GM21381 (cell line): ENCODE measurements around the gene NR3C2.
"Not testable (repeated sequence)": the region's sequence is repeated elsewhere in the genome, so short reads cannot be mapped to it uniquely, and the experiment has no call there.

Experiments used
- ATAC-seq: cut with Tn5 transposase; IDR thresholded peaks from one replicate; pipeline ENCODE4 v1.9.1; 2021; ENCODE audit warnings: mild to moderate bottlenecking, moderate library complexity; ENCODE audit not compliant: unreplicated experiment

NR3C2 gene

DNA sequence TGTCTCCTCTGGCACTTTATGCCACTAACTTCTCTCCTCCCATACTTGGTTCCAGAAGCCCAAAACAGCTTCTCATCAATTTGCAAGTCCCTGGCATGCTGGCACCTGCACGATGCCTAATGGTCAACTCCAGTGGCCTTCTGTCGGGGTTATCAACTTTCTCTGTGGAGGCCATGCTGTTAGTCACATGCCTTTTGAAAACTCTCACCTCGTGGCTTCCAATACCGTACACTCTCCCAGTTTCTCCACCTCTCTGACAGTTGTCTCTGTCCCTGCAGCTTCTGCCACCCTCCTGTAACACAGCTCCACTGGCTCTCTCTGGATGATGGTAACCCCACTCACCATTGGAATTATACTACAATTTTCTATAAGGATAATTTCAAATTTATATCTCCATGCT, 324.0 kb downstream of the NR3C2 start:
- no peak for ATAC-seq

DNA sequence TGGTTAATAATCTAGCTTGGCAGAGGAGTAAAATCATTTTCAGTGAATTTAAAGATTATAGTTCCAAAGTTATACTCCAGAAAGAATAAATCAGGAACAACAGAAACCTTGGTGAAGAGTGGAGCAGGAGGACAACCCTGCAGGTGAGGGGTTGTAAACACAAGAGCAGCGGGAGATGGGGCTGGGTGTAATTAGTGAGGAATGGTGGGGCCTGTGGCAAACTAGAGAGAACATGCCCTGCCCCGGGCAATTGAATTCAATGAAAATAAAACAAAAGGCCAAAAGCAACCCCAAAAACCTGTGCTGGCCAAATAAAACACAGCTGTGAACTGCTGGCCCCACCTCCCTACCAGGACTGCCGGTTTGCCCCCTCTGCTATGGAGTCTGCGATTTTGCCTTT, 325.2 kb downstream of the NR3C2 start:
- ATAC-seq = no peak

DNA sequence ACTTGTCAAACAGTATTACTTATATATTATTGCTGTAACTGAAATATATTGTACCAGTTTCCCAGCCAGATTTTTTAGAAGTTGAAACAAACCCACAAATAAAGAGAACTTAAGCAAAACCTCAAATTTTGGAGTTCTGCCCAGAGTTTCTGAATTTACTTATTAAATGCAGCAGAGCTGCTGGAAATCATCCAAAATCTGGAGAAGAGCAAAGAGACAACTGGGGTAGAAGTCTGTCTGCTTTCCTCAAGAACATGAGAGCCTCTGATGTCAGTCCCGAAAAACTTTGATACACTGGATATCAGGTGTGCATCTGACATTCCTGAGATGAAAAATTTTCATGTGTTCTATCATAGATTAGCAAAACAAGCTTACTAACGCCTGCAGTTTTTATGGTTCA, 325.9 kb downstream of the NR3C2 start:
- no peak for ATAC-seq

DNA sequence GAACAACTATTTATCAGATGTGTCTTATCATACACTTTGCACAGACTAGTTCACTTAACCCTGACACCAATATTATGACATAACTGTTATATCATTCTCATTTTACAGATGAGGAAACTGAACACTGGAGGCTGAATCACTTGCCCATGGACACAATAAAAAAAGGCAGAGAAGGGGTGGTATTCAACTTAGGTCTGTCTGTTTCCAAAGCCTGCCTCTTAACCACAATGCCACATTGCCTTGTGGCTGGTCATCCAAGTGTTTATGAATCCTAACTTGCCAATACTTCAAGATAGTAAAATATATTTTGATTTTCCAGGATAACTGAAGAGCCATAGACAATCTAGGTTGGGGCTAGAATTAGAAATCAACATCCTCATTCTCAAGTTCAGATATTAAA, 327.8 kb downstream of the NR3C2 start:
- no peak for ATAC-seq

DNA sequence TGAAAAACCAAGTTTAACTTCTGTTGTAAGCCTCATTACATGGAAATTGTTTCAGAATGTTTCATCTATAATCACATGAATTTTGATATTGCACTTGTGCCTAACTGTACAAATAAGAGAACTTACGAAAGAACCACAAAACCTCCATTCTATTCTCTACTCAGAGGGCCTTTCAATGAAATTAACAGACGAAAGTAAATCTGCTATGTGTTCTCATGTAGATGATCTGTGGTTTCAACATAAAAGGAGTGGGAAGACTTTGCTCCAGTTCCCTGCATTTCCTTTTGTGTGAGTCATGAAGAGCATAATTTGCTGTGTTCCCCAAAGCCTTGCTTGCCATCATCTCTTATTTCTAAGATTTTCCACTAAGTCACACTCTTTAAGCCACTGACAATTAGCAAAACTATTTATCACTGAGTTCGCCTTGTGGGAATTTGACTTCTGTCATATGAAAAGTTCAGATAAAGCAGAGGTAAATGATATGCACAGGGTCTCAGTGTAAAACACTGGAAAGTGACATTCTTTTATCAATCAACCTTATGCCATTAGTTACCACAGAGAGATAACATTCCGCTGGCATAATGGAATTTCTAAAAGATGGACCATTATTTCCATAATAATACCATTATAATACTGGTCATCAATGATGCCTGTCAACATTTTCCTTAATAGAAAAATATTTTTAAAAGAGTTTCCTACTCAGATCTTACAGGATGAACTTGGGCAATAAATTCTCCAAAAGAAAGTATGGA, 329.8 kb downstream of the NR3C2 start:
- ATAC-seq = no peak

DNA sequence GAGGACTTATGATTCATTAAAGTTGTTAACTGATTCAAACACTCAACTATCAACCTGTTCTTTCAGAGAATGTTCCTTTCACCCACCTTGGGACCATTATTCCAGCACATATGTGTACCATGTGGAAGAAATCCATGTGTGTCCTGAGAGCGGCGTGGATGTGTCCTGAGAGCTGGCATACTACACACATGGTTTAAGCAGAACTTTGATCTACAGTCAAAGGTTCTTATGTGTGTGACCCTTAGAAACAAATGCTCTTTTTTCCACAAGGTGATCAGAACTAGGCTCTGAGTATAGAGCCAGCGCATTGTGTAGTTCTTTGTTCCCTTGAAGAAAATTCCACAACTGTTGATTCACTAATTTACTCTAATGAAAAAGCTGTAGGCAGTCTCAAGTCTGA, 332.0 kb downstream of the NR3C2 start:
- ATAC-seq = no peak

DNA sequence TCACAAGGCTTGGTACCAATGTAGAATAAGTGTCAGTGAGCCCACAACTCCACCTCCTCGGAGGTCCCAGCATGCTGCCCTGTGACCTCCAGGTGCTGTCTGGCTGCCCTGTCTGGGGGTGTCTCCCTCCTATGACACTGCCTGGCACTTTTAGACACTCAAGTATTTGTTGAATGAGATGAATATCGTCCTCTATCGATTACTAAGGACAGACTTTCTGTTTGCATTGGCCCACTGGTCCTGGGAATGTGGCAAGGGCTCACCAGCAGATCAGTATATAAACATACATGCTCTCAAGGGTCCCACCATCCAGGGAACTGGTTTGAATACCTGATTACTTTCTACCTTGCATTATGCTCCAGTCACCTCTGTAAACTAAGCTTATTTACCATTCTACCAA, 333.0 kb downstream of the NR3C2 start:
- ATAC-seq = no peak

DNA sequence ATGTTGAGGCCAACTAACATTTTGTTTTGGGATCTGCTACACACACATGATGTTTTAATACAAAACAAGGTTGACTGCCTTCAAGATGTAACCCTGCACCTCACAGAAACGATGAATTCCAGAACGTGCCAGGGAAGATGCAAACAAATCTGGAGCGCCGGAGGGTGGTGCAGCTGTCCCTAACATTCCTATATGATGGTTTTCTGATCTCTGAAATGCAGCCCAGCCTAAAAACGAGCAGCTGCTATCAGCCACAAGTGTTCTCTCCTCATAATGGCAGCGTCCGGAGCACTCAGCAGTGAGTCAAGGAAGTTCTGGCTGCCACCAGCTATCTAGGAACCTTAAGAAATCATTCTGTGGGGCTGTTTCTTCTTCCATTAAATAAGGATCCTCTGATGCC, 333.4 kb downstream of the NR3C2 start:
- ATAC-seq = no peak

DNA sequence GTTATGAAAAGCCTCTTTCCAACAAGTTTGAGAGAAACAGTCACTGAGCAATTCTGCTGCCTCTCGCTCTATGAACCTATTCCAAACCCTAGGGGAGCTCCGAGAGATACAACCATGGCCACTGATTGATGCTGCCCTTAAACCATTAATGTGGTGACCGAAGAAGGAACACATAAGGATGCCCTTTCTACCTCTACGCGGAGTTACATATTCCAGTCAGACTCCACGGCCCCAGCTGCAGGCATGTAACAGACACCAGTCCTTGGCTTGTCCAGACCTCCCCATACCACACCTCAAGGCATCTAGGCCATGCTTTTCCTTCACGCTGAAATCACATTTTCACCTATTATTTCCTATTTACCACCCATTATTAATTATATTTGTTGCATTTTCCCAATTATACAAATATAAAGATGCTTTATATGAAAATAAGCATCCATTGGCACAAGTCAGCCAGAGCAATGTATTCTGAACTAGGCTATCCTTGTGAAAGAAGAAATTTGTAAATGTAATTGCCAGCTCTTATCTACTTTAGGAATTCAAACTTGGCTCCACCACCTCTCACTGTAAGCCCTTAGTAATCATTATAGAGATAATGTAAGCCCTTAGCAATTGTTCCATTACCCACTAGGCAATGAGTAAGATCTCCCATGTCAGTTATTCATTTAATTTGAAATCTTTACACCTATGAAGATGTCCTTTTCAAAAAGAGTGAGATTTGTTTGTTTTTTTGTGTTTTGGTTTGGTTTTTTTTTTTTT, 338.4 kb downstream of the NR3C2 start:
- ATAC-seq = no peak

DNA sequence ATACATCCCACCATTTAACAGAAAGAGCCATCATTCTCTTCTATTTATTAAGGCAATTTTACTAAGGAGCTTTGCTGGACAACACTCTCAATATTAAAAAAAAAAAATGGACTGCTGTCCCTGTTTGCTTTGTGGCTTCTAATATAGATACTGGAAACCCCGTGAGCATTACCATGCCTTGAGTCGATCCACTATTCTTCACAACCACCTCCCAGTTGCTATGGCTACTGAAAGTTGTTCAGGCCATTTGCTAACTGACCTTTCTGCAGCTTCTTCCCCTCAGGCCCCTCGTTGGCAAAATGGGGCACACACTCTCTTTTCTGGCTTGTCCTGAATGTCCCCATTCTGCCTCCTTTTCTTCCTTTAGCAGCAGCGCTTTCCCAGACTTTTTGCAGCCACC, 340.4 kb downstream of the NR3C2 start:
- no peak for ATAC-seq

DNA sequence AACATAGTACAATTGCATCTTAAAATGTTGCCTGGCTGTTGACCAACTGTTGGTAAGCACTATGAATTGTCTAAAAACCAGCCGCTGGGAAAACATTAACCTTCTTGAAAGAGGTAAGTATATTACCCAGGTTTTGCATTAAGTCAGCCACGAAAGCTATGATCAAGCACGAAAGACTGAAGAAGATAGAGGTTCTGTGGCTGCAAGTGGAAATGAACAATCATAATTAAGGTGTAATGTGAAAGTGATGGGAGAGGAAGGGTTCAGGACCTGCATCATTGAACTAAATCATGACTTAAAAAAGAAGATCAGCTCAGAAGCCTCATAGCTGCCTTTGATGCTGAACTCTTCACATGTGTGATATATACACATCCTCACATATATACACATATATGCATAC, 341.0 kb downstream of the NR3C2 start:
- no peak for ATAC-seq

DNA sequence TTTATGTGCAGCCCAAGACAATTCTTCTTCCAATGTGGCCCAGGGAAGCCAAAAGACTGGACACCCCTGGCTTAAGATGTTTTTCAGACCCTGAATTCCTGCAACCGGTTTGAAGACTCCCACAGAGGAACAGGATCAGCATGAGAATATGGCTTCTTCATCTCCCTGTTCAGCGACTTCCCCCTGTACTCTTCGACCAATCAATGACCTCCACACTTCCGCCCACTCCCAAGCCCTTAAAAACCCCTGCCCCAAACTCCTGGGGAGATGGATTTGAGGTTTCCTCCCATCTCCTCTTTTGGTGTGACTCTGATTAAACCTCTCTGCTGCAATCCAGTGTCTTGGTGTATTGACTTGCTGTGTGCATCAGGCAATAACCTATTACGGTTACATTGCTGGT, 344.4 kb downstream of the NR3C2 start:
- no peak for ATAC-seq

DNA sequence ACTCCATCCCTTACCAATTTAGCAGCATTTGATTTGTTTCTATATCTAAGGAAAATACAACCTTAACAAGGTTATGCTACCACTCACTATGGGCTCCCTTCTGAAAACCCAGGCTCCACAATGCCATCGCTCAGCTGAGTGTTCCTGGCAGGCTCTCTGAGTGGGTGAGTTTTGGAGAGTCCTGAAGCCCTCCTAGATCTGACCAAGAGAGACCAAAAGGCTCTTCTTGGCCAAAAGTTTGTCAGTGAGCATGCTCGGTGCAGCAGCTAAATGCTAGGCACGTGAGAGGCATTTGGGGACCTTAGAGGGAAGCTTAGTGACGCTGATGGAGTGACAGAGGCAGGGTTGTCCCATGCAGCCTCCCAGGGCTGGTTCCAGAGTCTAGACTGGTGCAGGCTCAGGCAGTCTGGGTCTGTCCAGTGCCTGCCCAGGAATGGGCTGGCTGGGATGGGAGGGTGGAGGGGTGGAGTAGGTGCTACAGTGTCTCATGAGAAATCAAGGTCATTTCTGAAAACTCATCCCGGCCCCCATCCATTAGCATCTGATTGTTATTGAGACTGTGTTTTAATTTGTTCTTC, 346.8 kb downstream of the NR3C2 start:
- no peak for ATAC-seq

DNA sequence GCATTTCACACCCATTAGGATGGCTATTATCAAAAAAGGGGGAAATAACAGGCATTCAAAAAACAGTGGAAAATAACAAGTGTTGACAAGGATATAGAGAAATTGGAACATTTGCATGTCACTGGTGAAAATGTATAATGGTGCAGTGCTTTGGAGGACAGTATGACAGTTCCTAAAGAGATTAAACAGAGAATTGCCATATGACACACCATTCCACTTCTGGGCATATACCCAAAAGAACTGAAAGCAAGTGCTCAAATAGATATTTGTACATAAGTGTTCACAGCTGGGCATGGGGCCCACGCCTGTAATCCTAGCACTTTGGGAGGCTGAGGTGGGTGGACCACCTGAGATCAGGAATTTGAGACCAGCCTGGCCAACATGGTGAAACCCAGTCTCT, 348.1 kb downstream of the NR3C2 start:
- ATAC-seq = no peak

DNA sequence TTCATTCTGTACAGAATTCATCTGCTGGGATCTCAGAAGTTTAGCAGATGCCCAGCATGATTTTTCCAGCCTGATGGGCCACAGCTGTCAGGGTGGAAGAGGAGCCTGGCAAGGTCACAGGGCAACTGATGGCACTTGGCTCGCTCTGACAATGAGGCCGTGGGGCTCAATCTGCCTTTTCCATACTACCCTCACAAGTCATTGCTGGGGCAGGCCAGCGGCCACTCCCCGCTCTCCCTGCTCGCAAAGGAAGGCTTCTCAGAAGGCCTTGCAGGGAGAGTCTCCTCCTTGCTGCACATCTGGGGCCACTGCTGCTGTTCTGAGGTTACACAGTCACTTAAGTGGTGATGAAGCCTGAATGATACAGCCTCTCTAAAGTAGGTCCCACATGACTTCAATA, 349.1 kb downstream of the NR3C2 start:
- no peak for ATAC-seq

DNA sequence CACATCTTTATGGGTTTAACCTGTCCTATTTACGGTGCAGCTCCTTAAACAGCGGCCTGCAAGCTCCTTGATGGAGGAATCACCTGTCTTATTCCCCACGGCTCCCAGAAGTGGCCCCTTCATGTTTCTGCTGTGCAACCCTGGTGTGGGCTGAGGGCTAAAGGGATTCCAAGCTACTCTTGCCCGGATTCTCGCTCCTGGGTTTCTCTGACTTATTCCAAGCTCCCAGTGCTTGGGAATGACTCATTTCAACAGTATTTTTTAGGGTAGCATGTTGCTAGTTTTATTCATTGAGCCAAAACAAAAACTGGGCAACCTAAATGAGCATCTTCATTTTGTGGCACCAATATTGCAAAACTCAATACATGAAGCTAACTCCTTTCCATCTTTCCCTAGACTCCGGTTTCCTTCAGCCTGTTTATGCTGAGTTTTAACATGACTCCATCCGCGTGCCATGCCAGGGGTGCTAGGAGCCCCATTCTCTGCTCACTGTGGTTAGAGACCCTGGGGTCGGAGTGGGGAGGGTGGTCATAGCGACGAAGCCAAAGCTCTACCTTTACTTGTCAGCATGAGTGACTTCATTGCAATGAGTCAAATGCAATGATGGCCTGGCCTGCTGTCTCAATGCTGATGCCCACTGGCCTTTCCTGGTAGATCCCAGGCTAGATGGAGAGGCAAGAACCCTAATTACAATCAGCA, 349.7 kb downstream of the NR3C2 start:
- no peak for ATAC-seq

DNA sequence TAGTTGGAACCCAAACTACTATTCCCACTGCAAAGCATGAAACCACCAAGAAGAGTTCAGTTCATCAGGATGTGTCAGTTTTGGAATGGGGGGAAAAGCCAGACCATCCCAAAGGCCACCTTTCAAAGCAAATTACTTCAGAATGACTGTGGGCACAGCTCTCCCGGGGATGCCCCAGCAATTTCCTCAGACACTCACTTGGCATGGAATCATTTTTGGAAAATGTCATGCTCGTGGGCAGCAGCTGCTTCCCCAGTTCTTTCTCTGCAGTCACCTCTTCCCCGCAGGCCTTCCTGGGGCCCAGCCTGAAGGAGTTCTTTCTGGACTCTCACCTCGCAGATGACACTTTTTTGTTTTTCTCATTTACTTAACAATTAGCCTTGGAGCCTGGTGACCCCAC, 350.3 kb downstream of the NR3C2 start:
- no peak for ATAC-seq

DNA sequence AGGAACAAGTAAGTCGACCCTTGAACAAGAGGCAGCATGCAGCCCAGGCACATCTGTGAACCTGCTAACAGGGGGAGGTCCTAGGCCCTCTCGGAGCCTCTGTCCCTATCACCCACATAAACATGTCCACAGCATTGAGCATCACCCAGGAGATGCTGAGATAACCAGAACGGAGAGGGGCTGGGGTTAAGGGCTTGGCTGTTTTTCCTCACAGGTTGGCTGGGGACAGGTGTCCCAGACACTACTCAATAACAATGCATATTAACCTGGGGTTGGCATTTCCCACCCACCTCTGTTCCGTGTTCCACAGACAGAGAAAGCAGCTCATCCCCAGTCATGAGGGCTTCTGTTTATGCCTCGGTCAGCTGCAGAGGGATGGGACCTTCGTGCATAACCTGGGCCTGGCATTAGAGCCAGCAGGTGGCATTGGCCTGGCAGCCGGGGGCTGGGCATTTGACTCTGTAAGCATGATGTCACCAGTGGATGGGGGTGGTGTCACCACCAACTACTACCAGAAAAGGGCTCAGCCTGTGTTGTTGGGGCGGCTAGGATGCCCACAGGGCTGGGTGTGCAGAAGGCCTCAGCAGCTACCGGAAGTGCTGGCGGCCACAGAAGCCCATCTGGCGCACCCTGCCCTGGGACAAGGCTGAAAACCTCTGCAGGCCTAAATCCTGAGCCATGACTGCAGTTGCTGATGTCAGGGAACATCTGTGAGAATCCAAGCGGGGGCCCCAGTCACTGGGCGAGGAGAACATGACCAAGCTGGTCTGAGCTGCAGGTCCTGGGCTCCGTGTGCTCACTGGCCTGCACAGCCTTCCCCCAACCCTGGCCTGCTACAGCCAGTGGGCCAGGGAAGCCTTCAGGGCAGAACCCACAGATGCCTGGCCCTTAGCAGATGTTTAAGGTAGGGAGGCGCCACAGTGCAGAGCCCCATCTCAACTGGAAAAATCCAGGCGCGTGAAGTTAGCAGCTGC, 351.4 kb downstream of the NR3C2 start:
- no peak for ATAC-seq

DNA sequence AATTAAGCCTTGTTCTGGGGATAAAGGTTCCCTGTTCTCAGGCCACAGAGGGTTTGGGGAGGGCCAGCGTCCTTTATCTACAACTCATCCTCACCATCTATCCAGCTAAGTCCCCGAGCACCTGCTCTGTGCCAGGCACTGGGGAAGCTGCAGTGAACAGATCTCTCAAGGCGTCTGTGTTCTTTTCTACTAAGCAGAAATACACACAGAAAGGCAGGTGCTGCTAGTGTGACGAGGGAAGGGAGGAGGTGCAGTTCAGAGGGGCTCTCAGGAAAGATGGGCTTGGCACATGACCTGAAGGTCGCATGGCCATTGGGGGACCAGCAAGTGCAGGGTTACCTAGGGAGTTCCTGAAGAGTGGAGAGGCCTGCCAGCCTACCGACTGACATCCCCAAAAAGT, 352.2 kb downstream of the NR3C2 start:
- no peak for ATAC-seq

DNA sequence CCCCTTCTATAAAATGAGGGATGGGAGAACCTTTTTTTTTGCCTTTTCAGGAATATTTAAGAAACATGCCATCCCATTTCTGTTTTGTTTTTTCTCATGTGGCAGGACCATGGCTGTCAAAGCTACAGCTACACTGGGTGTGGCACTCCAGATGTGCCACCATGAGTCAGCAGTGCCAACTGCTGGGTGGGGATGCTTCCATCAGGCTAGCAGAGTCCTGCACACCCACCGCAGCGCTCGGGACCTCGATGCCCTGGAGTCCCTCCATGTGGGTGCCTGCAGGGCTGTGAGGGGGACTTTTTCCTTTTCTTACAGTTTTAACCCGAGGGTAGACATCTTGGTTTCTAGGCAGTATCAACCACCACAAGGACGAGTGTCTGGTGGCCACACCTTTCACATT, 352.6 kb downstream of the NR3C2 start:
- ATAC-seq = no peak

DNA sequence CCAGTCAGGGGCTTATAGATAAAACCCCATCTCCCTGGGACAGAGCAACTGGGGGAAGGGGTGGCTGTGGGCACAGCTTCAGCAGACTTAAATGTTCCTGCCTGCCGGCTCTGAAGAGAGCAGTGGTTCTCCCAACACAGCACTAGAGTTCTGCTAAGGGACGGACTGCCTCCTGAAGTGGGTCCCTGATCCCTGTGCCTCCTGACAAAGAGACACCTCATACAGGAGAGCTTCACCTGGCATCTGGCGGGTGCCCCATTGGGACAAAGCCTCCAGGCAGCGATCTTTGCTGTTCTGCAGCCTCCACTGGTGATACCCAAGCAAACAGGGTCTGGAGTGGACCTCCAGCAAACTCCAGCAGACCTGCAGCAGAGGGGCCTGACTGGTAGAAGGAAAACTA, 359.1 kb downstream of the NR3C2 start:
- ATAC-seq = not testable (repeated sequence)
